GM23338 (cell line): ENCODE results near the gene SF1. TPM values are rescaled to one million over a fixed set of nuclear protein-coding genes. Genes with fewer than 3 reads are reported as not detected.

Experiments
- ATAC-seq: fragments of 200-7000 bp; cut with Tn5 transposase; 3 replicates; pipeline ENCODE4 v1.9.1; 2020
- DNase-seq: peaks from one replicate; pipeline ENCODE4 v3.0.0-alpha.2; 2015; ENCODE audit warnings: low spot score
- H2AFZ ChIP-seq: fragments of 200-600 bp; sonication (generic); 2 replicates; pipeline ENCODE4 v1.8.0; 2016; ENCODE audit warnings: antibody characterized with exemption, mild to moderate bottlenecking, moderate library complexity
- H3F3A ChIP-seq: fragments of 200-600 bp; sonication (generic); replicated peaks from 2 replicates; pipeline ENCODE4 v1.8.0; 2017; ENCODE audit warnings: antibody characterized with exemption, mixed run types, low read depth
- H3K27ac ChIP-seq: fragments of 200-600 bp; sonication (generic); 2 replicates; pipeline ENCODE4 v1.6.1; 2016; ENCODE audit warnings: low read depth
- H3K27me3 ChIP-seq: fragments of 200-600 bp; sonication (generic); 2 replicates; pipeline ENCODE4 v1.8.0; 2016; ENCODE audit warnings: mild to moderate bottlenecking, mixed run types, moderate library complexity; ENCODE audit not compliant: insufficient read depth
- H3K36me3 ChIP-seq: fragments of 200-600 bp; sonication (generic); 2 replicates; pipeline ENCODE4 v1.8.0; 2016; ENCODE audit warnings: mild to moderate bottlenecking; ENCODE audit not compliant: insufficient read depth
- H3K4me1 ChIP-seq: fragments of 200-600 bp; sonication (generic); 2 replicates; pipeline ENCODE4 v1.8.0; 2016; ENCODE audit warnings: mild to moderate bottlenecking, moderate library complexity; ENCODE audit not compliant: insufficient read depth
- H3K4me2 ChIP-seq: fragments of 200-600 bp; sonication (generic); 2 replicates; pipeline ENCODE4 v1.7.1; 2017; ENCODE audit warnings: mixed run types
- H3K4me3 ChIP-seq: fragments of 200-600 bp; sonication (generic); 2 replicates; pipeline ENCODE4 v1.6.1; 2016; ENCODE audit warnings: mixed run types
- H3K79me2 ChIP-seq: fragments of 200-600 bp; sonication (generic); replicated peaks from 2 replicates; pipeline ENCODE4 v1.8.0; 2017; ENCODE audit warnings: mild to moderate bottlenecking; ENCODE audit not compliant: insufficient read depth
- H3K9me2 ChIP-seq: fragments of 200-600 bp; sonication (generic); 2 replicates; pipeline ENCODE4 v1.8.0; 2017; ENCODE audit not compliant: insufficient read depth
- H4K20me1 ChIP-seq: fragments of 200-600 bp; sonication (generic); replicated peaks from 2 replicates; pipeline ENCODE4 v1.8.0; 2017; ENCODE audit warnings: mild to moderate bottlenecking; ENCODE audit not compliant: insufficient read depth
- H3K27ac Mint-ChIP-seq: 2 replicates; pipeline ENCODE4 v1.8.0; 2020; ENCODE audit warnings: inconsistent platforms, mild to moderate bottlenecking, moderate library complexity, mixed read lengths
- H3K27me3 Mint-ChIP-seq: 3 replicates; pipeline ENCODE4 v1.8.0; 2022; ENCODE audit warnings: low read depth, mild to moderate bottlenecking, moderate library complexity, mixed read lengths, inconsistent platforms; ENCODE audit not compliant: insufficient read depth, poor library complexity
- H3K36me3 Mint-ChIP-seq: 3 replicates; pipeline ENCODE4 v1.8.0; 2021; ENCODE audit warnings: low read depth, mild to moderate bottlenecking, inconsistent platforms, moderate library complexity, mixed read lengths
- H3K4me1 Mint-ChIP-seq: 3 replicates; pipeline ENCODE4 v1.8.0; 2020; ENCODE audit warnings: mild to moderate bottlenecking, inconsistent platforms, mixed read lengths
- H3K4me3 Mint-ChIP-seq: 3 replicates; pipeline ENCODE4 v1.8.0; 2021; ENCODE audit warnings: moderate library complexity, mild to moderate bottlenecking, inconsistent platforms, mixed read lengths
- H3K9me3 Mint-ChIP-seq: 3 replicates; pipeline ENCODE4 v1.8.0; 2020; ENCODE audit warnings: moderate library complexity, mild to moderate bottlenecking, inconsistent platforms, mixed read lengths
- CREB1 ChIP-seq: fragments of 250-450 bp; sonication (Bioruptor Pico); IDR thresholded peaks from 2 replicates; pipeline ENCODE4 v1.5.0; 2020; ENCODE audit warnings: low read depth, mild to moderate bottlenecking, moderate library complexity
- CTCF ChIP-seq, 2 experiments: fragments of 200-600 bp in 1 of 2; sonication (generic) in 1 of 2; conservative IDR thresholded peaks; 2 replicates each; pipeline versions ENCODE4 v1.5.1 to v1.6.1; 2016 to 2017; ENCODE audit warnings: antibody characterized with exemption in 2 of 2, low read depth in 2 of 2, mild to moderate bottlenecking in 2 of 2, moderate library complexity in 1 of 2
- ETS1 ChIP-seq: IDR thresholded peaks from 2 replicates; pipeline ENCODE4 v1.6.1; 2016; ENCODE audit warnings: antibody characterized with exemption
- EZH2 ChIP-seq: fragments of 200-600 bp; sonication (generic); IDR thresholded peaks from one replicate; pipeline ENCODE4 v1.8.0; 2017; ENCODE audit warnings: antibody characterized with exemption, mild to moderate bottlenecking, low read depth; ENCODE audit not compliant: unreplicated experiment
- EZH2phosphoT487 ChIP-seq: fragments of 200-600 bp; sonication (generic); IDR thresholded peaks from one replicate; pipeline ENCODE4 v1.8.1; 2018; ENCODE audit warnings: antibody characterized with exemption; ENCODE audit not compliant: unreplicated experiment
- JUNB ChIP-seq: IDR thresholded peaks from one replicate; pipeline ENCODE4 v1.6.1; 2016; ENCODE audit warnings: antibody characterized with exemption; ENCODE audit not compliant: unreplicated experiment
- NANOG ChIP-seq: IDR thresholded peaks from 2 replicates; pipeline ENCODE4 v1.6.1; 2016; ENCODE audit warnings: antibody characterized with exemption, borderline replicate concordance
- POLR2AphosphoS5 ChIP-seq: IDR thresholded peaks from 2 replicates; pipeline ENCODE4 v1.6.1; 2016; ENCODE audit warnings: antibody characterized with exemption, low read depth
- REST ChIP-seq: IDR thresholded peaks from one replicate; pipeline ENCODE4 v1.6.1; 2018; ENCODE audit warnings: antibody characterized with exemption; ENCODE audit not compliant: unreplicated experiment
- STAT1 ChIP-seq: IDR thresholded peaks from one replicate; pipeline ENCODE4 v1.6.1; 2016; ENCODE audit warnings: antibody characterized with exemption; ENCODE audit not compliant: unreplicated experiment
- ZNF114 ChIP-seq: fragments of 250-450 bp; sonication (Bioruptor Pico); IDR thresholded peaks from 2 replicates; pipeline ENCODE4 v1.5.0; 2020; ENCODE audit warnings: mild to moderate bottlenecking, moderate library complexity
- ZNF331 ChIP-seq: fragments of 250-450 bp; sonication (Bioruptor Pico); IDR thresholded peaks from 2 replicates; pipeline ENCODE4 v1.5.0; 2020; ENCODE audit warnings: low read depth, mild to moderate bottlenecking, moderate library complexity
- ZNF462 ChIP-seq: fragments of 250-450 bp; sonication (Bioruptor Pico); IDR thresholded peaks from 2 replicates; pipeline ENCODE4 v1.5.0; 2020; ENCODE audit warnings: mild to moderate bottlenecking, moderate library complexity
- polyA plus RNA-seq: library from polyadenylated mRNA; unstranded; fragments of >200 nt; fragmentation: Nextera tagmentation; extraction: Ambion mirVana; gene quantifications from 2 replicates; pipeline ENCODE4 v1.2.1, GENCODE V29; 2016
- total RNA-seq: library from RNA; depleted of rRNA; stranded (reverse); fragments of >200 nt; shearing (Covaris generic); gene quantifications from 2 replicates; pipeline ENCODE4 v1.2.3, GENCODE V29; 2014

Gene SF1
- total and polyA plus RNA-seq, 2 experiments from 2014 or later, result 76.9 to 252 TPM

- Mint-ChIP-seq H3K36me3 (no peaks in the 10 kb centered on the region), H3K27me3 (peaks cover 49% of the 10 kb centered on the region), H3K4me3 (no peak overlapping the region; the same call in 2 of the 3 replicates), H3K4me1 (peaks cover 57% of the 10 kb centered on the region), H3K27ac (no peak overlapping the region), H3K9me3 (no peaks in the 10 kb centered on the region; the same call in 2 of the 3 replicates)
- Histone ChIP-seq H3K4me1 (peaks cover 35% of the 10 kb centered on the region), H2AFZ (no peak overlapping the region), H3K36me3 (no peaks in the 10 kb centered on the region), H3K79me2 (no peaks in the 10 kb centered on the region), H3K9me2 (no peaks in the 10 kb centered on the region), H3F3A (no peaks in the 10 kb centered on the region), H3K27me3 (peaks cover 19% of the 10 kb centered on the region), H4K20me1 (no peaks in the 10 kb centered on the region), H3K27ac (no peak overlapping the region), H3K4me3 (no peak overlapping the region), H3K4me2 (no peak overlapping the region)
- DNase-seq (no peak), ATAC-seq (no peak)
- no peak for TF ChIP-seq ETS1
- TF ChIP-seq EZH2, result no peak
- no peak for TF ChIP-seq ZNF114 (CRISPR knock-in tag)
- no peak for TF ChIP-seq CREB1 (CRISPR knock-in tag)
- no peak for TF ChIP-seq REST
- TF ChIP-seq POLR2AphosphoS5, result no peak
- no peak for TF ChIP-seq STAT1
- TF ChIP-seq ZNF462 (CRISPR knock-in tag), result no peak
- TF ChIP-seq CTCF (conservative IDR thresholded peaks at IDR 0.05; ENCODE audit: low read depth in 2 of 2), result no peak
- TF ChIP-seq EZH2phosphoT487, result no peak
- TF ChIP-seq ZNF331 (CRISPR knock-in tag), result no peak
- no peak for TF ChIP-seq NANOG
- no peak for TF ChIP-seq JUNB
Measured at GRCh38 chr11:64720640-64721358, 57.5 kb downstream of the SF1 start.
